Measurements from ENCODE around the gene IL1B. TPM values are rescaled to one million over a fixed set of nuclear protein-coding genes. Genes with fewer than 3 reads are reported as not detected.
A peak's percentile ranks its signal among the peaks of the same experiment; 100 is the strongest.

IL1B gene
- polyA plus RNA-seq, 3 donors = 0.47 to 1.7 (median 0.50) TPM

DNA sequence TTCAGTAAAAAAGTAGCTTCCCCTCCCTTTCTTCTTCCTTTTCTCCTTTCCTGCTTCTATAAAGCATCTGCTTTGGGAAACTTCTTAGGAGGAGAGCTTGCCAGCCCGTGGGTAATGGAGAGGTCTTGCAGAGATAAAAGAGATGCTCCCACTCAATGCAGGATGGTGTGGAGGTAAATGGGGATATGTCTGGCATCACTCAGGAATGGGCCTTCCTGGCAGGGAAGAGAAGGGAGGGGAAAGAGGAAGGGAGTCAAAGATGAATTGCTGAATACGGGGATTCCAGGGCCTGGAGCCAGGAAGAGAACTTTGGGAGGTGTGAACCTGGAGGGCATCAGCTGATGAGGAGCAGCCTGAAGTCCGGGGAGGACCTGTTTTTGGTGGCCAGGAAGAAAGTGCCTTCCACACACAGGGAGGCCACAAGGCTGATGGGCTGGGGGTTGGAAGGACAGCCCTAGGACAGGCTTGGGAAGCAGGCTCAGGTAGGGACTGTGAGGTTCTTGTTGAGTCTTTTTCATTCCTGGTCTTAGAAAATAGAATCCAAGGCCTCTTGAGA, 25.2 kb downstream of the IL1B start:
- no peak for DNase-seq (ENCODE audit: low read depth in 3 of 3, low spot score in 2 of 3)

DNA sequence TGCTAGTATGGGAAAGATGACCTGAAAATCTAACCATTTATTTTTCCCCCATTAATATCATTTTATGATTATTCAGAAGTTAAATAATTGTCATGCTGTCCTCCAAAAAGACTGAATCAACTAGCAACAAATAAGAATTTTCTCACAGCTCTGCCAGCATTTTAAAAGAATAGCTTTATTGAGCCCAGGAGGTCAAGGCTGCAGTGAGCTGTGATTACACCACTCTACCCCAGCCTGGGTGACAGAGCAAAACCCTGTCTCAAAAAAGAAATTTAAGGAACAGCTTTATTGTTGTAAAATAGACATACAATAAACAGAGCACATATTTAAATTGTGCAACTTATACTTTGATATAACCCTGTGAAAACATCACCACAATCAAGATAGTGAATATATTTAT, 27.5 kb downstream of the IL1B start:
- DNase-seq (ENCODE audit: low read depth in 3 of 3, low spot score in 2 of 3) = no peak

DNA sequence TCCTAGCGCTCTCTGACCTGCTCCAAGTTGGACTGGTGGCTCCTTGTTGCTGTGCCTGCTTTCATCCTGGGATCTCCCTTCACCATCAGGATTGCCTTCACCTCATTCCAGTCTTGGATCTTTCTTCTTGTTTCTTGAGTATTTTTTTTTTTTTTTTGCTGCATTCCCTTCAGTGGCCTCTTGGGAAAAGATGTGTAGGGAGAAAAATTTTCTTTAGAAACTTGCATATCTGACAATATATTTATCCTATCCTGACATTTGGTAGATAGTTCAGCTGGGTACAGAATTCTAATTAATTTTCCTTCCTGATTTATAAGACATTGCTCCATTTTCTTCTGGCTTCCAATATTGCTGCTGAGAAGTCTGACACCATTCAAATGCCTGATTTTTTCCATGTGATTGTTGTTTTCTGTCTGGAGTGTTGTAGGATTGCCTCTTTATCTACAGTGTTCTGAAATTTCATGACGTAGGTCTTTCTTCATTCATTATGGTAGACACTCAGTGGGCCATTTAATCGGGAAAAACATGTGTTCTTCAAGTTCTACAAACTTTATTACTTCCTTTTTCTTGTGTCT, 29.3 kb downstream of the IL1B start:
- no peak for DNase-seq (ENCODE audit: low read depth in 3 of 3, low spot score in 2 of 3)

DNA sequence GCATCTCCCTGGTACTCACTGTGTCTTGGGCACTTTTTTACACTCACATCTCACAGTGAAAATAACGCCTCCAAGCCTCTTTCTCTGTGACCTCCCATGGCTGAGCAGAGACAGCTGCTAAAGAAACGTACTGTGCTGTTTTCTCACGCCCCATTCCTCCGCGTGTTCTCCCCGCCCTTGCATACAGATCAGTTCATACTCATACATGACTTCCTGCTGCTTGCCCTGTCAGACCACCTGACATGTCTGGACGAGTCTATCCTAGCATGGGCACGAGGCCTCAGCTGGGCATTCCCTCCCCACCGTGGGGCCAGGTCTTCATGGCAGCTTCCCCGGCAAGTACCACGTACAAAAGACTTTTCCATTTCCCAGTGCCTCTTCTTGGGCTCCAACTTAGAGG, 31.0 kb downstream of the IL1B start:
- no peak for DNase-seq (ENCODE audit: low read depth in 3 of 3, low spot score in 2 of 3)

DNA sequence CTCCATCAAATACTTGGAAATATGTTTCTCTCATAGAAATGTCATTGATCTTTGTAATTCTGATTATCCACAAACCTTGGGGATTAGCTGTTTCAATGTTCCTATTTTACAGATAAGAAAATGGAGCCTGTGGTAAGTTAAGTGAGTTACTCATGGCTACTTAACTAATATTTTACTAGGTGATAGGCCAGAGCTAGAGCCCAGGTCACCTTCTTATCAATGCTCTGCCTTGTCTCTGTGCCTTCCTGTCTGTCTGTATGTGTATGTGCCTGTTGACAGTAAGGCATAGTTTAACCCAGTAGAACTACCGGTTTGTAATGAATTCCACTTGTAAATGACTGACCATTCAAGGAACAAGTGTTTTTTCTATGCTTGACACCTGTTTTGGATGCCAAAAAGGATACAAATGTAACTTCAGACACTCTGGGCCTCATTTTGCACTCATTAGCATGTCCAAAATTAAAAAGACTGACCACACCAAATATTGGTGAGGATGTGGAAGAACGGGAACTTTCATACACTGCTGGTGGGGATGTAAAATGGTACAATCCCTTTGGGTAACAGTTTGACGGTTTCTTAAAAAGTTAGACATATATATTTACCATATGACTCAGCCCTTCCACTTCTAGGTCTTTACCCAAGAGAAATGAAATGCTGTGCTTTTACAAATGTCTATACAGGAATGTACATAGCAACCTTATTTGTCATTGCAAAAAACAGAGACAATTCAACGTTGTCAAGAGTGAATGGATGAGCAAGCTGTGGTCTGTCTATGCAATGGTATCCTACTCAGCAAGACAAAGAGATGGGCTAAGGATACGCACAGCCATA, 32.7 kb downstream of the IL1B start:
- DNase-seq (ENCODE audit: low read depth in 3 of 3, low spot score in 2 of 3) = no peak

DNA sequence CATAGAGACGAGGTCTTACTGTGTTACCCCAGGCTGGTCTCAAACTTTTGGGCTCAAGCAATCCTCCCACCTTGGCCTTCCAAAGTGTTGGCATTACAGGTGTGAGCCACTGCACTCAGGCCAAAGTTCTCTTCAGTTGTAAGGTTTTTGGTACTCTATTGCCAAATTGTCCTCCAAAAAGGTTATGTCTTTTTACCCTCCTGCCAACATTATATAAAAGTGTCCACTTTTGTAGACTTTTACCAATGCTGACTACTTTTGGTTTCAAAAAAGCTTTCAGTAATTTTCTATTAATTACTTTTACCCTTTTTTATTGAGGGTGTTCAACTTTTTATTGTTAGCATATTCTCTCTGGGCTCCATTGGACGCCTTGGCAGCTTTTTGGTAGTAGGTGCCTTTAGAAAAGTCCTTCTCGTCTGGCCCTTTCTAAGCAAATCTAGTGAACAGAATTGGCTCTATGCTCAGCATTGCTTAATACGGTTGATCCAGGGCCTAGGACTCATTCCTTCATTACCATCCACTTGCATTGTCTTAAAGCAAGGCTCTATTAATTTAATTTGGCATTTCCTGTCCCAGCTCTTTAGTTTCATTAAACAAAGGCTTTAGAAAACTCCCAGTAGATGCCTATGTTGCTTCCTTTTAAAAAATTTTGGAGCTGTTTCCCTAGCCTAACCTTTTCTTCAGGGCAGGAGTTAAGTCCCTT, 35.5 kb downstream of the IL1B start:
- DNase-seq (ENCODE audit: low read depth in 3 of 3, low spot score in 2 of 3) = no peak

DNA sequence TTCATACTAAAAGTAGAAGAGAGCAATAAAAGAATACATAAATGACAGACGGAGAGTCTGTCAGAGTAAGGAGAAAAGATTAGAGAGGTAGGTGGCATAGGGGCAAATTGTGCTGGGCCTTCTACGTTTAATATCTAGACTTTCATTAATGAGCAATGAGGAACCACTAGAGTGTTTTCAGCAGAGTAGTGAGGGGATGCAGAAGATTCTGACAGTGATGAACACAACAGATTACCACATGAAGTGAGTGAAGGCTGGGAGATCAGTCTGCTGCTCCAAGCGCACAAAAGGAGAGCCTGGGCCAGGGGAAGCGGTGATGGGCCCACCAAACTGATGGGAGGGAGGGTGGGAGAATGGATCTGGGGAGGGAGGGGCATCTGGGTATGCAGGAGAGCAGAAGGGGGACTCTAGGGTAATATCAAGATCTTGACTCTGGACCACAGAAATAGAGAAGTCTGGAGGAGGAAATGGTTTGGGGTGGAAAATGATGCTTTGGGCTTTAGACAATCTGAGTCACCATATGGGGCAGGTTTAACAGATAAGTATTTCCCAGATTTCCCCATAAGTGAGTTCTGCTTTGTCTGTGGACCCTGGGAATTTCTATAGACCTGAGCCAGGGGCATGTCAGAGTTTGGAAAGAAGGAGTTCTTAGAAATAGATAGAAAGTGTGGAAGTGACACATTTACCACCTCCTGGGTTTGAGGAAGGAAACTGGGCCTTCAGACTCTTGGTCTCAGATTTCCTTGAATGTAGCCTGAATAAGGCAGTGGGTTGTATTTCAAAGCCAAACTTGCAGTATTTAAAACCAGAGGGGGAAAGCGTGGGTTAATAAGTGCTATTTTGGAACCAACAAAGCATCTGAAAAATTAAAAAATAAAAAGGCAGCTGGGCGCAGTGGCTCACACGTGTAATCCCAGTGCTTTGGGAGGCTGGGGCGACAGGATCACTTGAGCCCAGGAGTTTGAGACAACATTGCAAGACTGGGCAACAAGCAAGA, 37.3 kb downstream of the IL1B start:
- DNase-seq (ENCODE audit: low read depth in 3 of 3, low spot score in 2 of 3) = no peak

DNA sequence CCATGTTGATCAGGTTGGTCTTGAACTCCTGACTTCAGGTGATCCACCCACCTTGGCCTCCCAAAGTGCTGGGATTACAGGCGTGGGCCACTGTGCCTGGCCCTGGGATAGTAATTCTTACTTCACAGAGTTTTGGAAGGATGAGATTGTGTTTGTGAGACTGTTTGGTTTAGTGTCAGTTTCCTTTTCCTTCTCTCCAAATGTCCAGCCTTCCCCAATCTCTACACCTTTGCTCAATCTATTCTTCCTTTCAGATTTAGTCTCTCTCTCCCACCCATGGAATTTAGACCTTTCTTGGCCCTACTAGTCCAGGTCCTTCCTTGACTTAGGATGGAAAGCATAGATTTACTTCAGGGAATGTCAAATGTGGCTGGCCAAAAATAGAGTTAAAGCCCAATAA, 40.1 kb downstream of the IL1B start:
- DNase-seq (ENCODE audit: low read depth in 3 of 3, low spot score in 2 of 3) = no peak

DNA sequence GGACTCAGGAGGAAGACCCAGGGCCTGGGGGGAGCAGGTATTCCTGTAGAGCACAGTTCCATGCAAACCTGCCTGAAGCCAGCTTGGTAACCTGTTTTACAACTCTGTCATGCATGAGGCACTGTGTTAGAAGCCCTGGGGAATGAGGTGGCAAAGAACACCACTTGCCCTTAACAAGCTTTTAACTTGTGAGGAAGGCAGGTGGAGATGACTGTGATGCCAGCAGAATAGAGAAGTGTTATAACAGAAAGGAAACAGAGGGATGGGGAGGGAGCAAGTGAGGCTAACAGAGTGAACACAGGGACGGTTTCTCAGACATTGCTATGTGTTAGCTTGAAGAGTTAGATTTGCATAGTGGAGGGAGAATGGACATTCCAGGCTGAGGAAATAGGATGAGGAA, 40.8 kb downstream of the IL1B start:
- DNase-seq (ENCODE audit: low read depth in 3 of 3, low spot score in 2 of 3) = peak in 1 of 3 donors; percentile 19

DNA sequence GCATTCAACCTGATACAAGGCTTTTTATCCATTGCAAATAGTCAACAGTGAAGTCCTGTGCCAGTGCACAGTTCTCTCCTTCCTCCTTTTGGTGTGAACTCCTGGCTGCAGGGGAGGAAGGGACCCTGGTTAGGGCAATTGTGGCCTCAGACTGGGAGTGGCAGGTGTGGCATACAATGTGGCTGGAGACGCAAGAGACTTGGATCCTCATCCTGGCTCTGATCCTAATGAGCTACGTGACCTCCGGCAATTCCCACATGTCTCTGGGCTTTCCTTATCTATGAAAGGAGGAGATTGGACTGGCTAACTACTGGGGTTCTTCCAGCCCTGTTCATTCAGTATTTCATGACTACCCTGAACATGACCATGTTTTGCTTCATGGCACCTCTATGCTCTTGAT, 41.7 kb downstream of the IL1B start:
- no peak for DNase-seq (ENCODE audit: low read depth in 3 of 3, low spot score in 2 of 3)

DNA sequence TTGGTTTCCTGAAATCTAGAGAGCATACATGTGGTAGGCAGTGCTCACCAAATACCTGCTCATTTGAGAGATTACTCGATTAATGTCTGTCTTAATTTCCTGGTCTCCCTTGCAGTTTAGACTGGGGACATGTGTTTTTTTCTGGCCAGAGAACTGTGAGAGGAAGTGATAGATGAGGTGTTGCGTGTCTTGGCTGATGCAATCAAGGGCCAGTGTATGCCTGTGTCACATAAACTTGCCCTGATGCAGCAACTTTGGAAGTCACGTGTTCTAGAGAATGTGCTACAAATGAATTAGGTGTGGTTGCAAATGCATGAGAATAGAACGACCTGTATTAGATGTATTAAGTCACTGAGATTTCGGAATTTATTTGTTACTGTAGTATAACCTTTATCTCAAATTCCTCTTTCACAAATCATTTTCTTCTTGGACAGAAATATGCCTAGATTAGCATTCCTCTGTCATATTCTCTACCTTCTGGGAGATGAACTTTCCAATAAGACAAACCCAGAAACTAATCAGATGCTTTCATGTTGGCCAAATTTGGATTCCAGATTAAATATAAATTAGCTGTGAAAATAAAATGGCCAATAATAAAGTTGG, 42.3 kb downstream of the IL1B start:
- DNase-seq (ENCODE audit: low read depth in 3 of 3, low spot score in 2 of 3) = no peak

DNA sequence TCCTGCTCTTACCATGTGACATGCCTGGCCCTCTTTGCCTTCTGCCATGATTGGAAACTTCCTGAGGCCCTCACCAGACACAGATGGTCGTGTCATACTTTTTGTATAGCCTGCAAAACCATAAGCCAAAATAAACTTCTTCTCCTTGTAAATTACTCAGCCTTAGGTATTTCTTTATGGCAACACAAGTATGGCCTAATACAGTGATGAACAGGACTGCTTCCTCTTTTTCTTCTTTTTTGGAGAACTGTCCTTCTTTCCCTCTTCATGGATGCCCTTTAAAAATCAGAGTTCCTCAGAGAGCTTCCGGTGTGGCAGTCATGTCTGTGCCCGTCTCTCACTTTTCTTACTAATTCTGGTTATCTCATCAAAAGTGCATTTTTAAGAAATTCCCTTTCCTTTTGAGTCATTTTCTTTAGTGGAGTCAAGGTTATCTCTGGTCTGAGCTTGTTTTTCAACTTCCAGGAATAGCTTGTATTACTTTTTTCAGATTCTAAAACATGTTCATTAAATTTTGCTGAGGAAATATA, 43.1 kb downstream of the IL1B start:
- no peak for DNase-seq (ENCODE audit: low read depth in 3 of 3, low spot score in 2 of 3)

DNA sequence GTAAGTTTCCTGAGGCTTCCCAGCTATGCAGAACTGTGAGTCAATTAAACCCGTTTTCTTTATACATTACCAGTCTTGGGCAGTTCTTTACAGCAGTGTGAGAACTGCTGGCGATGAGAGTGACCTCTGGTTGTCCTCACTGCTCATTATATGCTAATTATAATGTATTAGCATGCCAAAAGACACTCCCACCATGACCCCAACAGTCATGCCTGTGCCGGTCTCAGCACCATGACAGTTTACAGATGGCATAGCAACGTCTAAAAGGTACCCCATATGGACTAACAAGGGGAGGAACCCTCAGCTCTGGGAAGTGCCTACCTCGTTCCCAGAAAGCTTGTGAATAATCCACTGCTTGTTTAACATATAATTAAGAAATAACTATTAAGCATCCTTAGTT, 44.2 kb downstream of the IL1B start:
- no peak for DNase-seq (ENCODE audit: low read depth in 3 of 3, low spot score in 2 of 3)

DNA sequence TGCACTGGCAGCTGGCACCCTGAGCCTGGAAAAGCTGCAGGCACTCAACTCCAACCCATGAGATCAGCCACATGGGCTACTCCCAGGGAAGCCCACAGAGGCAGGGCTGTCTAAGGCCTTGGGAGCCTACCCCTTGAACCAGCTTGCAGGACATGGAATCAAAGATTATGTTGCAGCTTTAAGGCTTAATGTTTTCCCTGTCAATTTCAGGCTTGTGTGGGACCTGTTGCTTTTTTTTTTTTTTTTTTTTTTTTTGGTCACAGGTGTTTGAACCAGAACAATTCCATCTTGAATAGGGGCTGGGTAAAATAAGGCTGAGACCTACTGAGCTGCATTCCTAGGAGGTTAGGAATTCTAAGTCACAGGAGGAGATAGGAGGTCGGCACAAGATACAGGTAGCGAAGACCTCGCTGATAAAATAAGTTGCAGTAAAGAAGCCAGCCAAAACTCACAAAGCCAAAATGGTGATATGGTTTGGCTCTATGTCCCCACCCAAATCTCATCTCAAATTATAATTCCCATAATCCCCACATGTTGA, 44.8 kb downstream of the IL1B start:
- DNase-seq (ENCODE audit: low read depth in 3 of 3, low spot score in 2 of 3) = no peak

DNA sequence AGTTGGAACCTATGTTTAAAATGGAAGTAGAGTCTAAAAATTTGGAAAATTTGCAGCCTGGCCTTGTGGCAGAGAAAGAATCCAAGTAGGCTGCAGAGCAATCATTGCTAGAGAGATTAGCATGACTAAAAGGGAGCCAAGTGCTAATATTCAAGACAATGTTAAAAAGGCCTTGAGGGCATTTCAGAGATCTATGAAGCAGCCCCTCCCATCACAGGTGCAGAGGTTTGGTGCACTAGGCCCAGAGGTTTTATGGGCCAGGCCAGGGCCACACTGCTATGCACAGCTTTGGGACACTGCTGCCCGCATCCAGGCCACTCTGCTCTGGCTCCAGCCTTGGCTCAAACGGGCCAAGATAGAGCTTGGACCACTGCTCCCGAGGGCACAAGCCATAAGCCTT, 45.6 kb downstream of the IL1B start:
- no peak for DNase-seq (ENCODE audit: low read depth in 3 of 3, low spot score in 2 of 3)

DNA sequence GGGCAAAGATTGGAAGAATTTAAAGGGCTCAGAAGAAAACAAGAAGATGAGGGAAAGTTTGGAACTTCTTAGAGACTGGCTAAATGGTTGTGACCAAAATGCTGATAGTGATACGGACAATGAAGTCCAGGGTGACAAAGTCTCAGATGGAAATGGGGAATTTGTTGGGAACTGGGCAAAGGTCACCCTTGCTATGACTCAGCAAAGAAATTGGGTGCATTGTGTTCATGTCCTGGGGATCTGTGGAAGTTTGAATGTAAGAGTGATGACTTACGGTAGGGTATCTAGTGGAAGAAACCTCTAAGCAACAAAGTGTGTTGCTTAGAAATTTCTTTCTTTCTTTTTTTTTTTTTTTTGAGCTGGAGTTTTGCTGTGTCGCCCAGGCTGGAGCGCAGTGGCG, 46.3 kb downstream of the IL1B start:
- no peak for DNase-seq (ENCODE audit: low read depth in 3 of 3, low spot score in 2 of 3)

DNA sequence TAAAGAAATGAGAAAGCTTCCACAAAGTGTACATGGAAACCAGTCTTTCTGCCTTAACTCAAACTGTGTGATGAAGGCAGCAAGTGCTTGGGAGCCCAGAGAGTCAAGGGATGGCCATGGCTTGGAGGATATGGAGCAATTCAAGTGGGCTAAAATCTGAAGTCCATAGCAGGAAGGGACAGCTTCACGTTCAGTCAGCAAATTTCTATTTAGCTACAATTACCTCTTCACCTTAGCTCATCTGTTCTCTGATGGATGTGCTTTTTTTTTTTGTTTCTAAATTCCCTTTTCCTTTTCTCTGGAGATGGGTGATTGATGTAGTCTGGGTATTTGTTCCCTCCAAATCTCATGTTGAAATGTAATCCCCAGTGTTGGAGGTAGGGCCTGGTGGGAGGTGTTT, 47.4 kb downstream of the IL1B start:
- DNase-seq (ENCODE audit: low read depth in 3 of 3, low spot score in 2 of 3) = no peak

DNA sequence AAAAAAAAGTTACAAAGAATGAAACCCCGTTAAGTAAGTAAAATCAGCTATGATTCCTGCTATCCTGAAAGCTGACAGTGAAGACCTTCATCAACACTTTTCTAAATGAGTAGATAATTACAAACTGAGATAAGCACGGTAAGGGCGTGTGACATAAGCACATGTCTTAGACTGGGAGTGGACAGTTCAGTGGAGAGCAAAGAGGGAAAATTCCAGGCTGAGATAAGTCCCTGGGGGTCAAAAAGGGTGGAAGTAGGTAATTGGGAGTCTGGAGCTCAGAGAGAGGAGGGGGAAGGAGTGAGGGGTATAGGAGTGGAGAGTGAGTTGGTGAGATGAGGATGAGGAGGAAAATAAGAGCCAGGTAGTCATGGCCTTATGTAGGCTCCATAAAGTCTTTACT, 47.9 kb downstream of the IL1B start:
- no peak for DNase-seq (ENCODE audit: low read depth in 3 of 3, low spot score in 2 of 3)

DNA sequence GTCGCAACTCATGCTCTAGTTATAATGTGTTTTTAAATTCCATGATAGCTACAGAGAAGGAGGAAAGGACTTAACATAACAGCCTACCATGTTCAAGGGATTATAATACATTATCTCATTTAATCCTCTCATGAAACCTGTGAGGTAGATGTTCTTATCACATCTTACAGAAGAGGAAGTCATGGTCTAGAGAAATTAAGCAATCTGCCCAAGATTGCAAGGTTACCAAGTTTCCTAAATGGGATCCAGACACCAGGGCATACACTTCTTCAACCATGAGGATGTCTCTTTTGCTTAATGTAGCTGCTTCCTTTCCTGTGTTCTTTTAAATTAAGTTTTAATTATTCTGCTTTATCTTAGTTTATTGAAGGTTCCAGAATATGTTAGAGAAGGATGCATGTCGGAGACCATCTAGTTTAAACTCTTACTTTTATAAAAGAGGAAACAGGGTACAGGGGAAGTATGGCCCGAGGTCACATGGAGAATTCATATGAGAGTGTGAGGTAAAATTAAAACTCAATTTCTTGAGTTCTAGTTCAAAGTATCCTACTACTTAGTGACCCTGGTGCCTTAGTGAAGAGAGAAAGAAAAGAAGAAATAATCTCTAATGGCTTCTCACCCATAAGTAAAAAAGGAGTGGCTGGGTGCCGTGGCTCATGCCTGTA, 48.7 kb downstream of the IL1B start:
- no peak for DNase-seq (ENCODE audit: low read depth in 3 of 3, low spot score in 2 of 3)
